ENCODE data around the gene AJAP1. TPM values are rescaled to one million over a fixed set of nuclear protein-coding genes. Genes with fewer than 3 reads are reported as not detected.
"Not testable (repeated sequence)": the region's sequence is repeated elsewhere in the genome, so short reads cannot be mapped to it uniquely, and the experiment has no call there.

AJAP1 gene
- polyA plus RNA-seq (ENCODE audit: insufficient read length): 0.92 TPM

- no peak for DNase-seq
Measured at GRCh38 chr1:4653796-4654725, at the start of gene AJAP1. Gene AJAP1, plus strand, starts transcription at chr1:4654609. Its CDS starts 817 bp downstream, at chr1:4655426.

GRCh38 chr1:4605158-4605557 is 49.3 kb upstream of the AJAP1 start:
- DNase-seq: no peak

GRCh38 chr1:4611563-4612341 is 42.7 kb upstream of the AJAP1 start:
- DNase-seq: no peak

GRCh38 chr1:4612991-4613390 is 41.4 kb upstream of the AJAP1 start:
- DNase-seq: no peak

GRCh38 chr1:4613606-4614370 is 40.6 kb upstream of the AJAP1 start:
- no peak for DNase-seq

GRCh38 chr1:4614371-4615137 is 39.9 kb upstream of the AJAP1 start:
- no peak for DNase-seq

GRCh38 chr1:4615138-4615470 is 39.3 kb upstream of the AJAP1 start:
- DNase-seq: no peak

- DNase-seq: no peak
Measured at GRCh38 chr1:4615501-4615900, 38.9 kb upstream of the AJAP1 start.

GRCh38 chr1:4616831-4617465 is 37.5 kb upstream of the AJAP1 start:
- DNase-seq: no peak

GRCh38 chr1:4617506-4617905 is 36.9 kb upstream of the AJAP1 start:
- no peak for DNase-seq

- DNase-seq: not testable (repeated sequence)
Measured at GRCh38 chr1:4618827-4619226, 35.6 kb upstream of the AJAP1 start.

GRCh38 chr1:4621646-4622045 is 32.8 kb upstream of the AJAP1 start:
- no peak for DNase-seq

GRCh38 chr1:4622821-4623220 is 31.6 kb upstream of the AJAP1 start:
- DNase-seq: no peak

- DNase-seq: no peak
Measured at GRCh38 chr1:4624141-4624715, 30.2 kb upstream of the AJAP1 start.

GRCh38 chr1:4624801-4625200 is 29.6 kb upstream of the AJAP1 start:
- no peak for DNase-seq

GRCh38 chr1:4626061-4626460 is 28.3 kb upstream of the AJAP1 start:
- DNase-seq: no peak

GRCh38 chr1:4626560-4627319 is 27.7 kb upstream of the AJAP1 start:
- no peak for DNase-seq

- no peak for DNase-seq
Measured at GRCh38 chr1:4627353-4627752, 27.1 kb upstream of the AJAP1 start.

GRCh38 chr1:4628992-4629391 is 25.4 kb upstream of the AJAP1 start:
- DNase-seq: no peak

GRCh38 chr1:4630561-4630960 is 23.8 kb upstream of the AJAP1 start:
- DNase-seq: no peak
